ENCODE measurements around the gene CENPL. TPM values are rescaled to one million over a fixed set of nuclear protein-coding genes. Genes with fewer than 3 reads are reported as not detected.
"Not testable (repeated sequence)": the region's sequence is repeated elsewhere in the genome, so short reads cannot be mapped to it uniquely, and the experiment has no call there.

CENPL gene
- polyA plus RNA-seq, 1 donor = 7.0 TPM

DNA sequence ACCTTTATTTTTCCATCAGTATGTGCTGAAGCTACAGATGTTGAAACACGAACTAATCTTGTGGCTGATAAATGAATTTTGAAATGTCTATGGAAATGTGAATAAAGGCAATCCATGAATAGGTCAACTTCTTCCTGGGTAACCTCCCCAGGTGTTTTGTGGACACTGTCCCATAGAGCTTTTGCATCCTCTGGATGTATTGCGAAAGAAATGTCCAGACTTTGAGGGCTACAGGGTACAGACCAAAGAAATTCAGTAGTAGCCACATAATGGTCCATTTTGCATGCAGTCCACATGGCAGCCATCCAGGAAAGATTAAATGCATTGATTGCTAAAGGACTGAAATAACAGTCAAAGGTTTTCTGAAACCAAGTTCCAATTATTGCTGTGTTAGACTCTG is 21.7 kb downstream of the CENPL start:
- no peaks in the 10 kb centered on the region for H3K27me3 ChIP-seq (ENCODE audit: control insufficient read depth, insufficient read depth, low read length)
- H3K4me3 ChIP-seq (ENCODE audit: low read length) = no peak overlapping the region
- peaks cover 19% of the 10 kb centered on the region for H3K36me3 ChIP-seq (ENCODE audit: control insufficient read depth, insufficient read depth, low read length)
- no peak overlapping the region for H3K27ac ChIP-seq (ENCODE audit: low read length)
- H3K9me3 ChIP-seq (ENCODE audit: control insufficient read depth, low read depth, low read length) = no peaks in the 10 kb centered on the region
- WGBS (ENCODE audit: insufficient coverage, low lambda C conversion rate) = 80% methylated on average over 1 of the region's 2 CpGs
- no peaks in the 10 kb centered on the region for H3K4me1 ChIP-seq (ENCODE audit: control insufficient read depth, insufficient read depth, low read length)
- no peak for DNase-seq

DNA sequence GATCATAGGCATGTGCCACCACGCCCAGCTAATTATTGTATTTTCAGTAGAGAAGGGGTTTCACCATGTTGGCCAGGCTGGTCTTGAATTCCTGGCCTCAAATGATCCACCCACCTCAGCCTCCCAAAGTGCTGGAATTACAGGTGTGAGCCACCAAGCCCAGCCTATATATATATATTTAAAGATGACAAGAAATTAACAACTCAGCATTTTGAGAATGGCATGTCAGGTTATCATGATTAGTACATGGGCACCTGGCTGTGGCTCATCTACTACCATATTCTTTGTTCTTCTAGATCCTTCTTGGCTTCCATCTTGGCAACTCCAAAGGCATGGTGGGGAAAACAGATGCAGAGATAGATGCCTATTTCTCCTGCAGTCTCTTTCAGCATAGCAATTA is 24.7 kb downstream of the CENPL start:
- H3K4me3 ChIP-seq (ENCODE audit: low read length); H3K36me3 ChIP-seq (ENCODE audit: control insufficient read depth, insufficient read depth, low read length); DNase-seq; H3K9me3 ChIP-seq (ENCODE audit: control insufficient read depth, low read depth, low read length); H3K27ac ChIP-seq (ENCODE audit: low read length); H3K4me1 ChIP-seq (ENCODE audit: control insufficient read depth, insufficient read depth, low read length); H3K27me3 ChIP-seq (ENCODE audit: control insufficient read depth, insufficient read depth, low read length): not testable (repeated sequence)
- no CpG with 5 or more reads among the region's 1 CpG for WGBS (ENCODE audit: insufficient coverage, low lambda C conversion rate)

DNA sequence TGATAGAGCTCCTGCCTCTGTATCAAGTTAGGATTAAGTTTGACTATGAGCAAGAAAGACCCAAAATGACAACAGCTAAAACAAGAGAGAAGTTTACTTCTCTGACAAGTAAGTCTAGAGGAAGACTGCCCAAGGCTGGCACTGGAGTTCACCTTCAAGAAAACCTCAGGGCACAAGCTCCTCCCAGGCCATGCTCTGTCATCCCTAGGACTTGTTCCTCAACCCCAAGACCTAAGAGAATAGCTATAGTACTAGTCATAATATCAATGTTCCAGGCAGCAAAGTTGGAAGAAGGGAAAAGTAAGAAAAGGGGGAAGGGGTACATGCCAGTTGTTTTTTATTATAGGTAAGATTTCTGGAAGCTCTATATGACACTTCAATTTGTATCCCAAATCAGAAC is 26.6 kb downstream of the CENPL start:
- Histone ChIP-seq H3K36me3 (ENCODE audit: control insufficient read depth, insufficient read depth, low read length) (peaks cover 3% of the 10 kb centered on the region), H3K27ac (ENCODE audit: low read length) (no peak overlapping the region), H3K4me3 (ENCODE audit: low read length) (no peak overlapping the region), H3K27me3 (ENCODE audit: control insufficient read depth, insufficient read depth, low read length) (no peaks in the 10 kb centered on the region), H3K4me1 (ENCODE audit: control insufficient read depth, insufficient read depth, low read length) (no peaks in the 10 kb centered on the region), H3K9me3 (ENCODE audit: control insufficient read depth, low read depth, low read length) (no peaks in the 10 kb centered on the region)
- no peak for DNase-seq

DNA sequence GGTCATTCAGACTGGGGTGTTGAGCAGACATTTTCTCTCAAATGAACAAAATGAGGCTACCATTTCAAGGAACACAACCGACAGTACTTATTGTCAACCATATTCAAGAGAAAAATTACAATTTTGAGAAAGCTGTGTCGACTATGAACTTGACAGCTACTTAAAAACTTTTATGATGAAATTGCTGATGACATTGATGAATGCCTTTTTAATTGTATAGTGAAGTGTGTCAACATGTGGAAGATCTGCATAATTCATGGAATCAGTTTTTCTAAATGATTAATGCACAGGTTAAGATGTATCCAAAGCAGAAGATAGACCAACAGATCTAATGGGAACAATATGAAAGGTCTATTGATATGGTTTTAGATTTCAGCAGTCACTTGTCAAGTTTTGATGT is 34.8 kb downstream of the CENPL start:
- Histone ChIP-seq H3K4me1 (ENCODE audit: control insufficient read depth, insufficient read depth, low read length) (no peaks in the 10 kb centered on the region), H3K27me3 (ENCODE audit: control insufficient read depth, insufficient read depth, low read length) (no peaks in the 10 kb centered on the region), H3K9me3 (ENCODE audit: control insufficient read depth, low read depth, low read length) (no peaks in the 10 kb centered on the region), H3K27ac (ENCODE audit: low read length) (no peak overlapping the region), H3K36me3 (ENCODE audit: control insufficient read depth, insufficient read depth, low read length) (peaks cover 9% of the 10 kb centered on the region), H3K4me3 (ENCODE audit: low read length) (no peak overlapping the region)
- WGBS (ENCODE audit: insufficient coverage, low lambda C conversion rate) = no CpG with 5 or more reads among the region's 2 CpGs
- DNase-seq = no peak

DNA sequence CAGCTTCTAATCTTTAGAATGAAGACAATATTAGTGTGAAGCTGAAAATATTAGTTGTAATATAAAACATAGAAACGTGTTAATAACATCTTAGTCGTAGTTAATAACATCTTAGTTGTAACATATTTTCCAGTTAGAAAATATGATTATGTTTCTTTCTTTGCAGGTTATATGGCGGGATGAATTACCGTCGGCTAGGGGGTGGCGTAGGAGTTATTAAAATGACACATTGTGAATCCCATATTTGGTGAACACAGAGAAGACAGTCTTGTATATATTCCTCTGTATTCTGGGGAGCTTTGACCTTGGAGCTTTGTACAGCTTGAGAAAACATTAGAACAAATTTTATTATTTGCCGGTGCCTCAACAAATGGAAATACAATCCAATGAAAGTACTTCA is 39.7 kb downstream of the CENPL start:
- H3K27ac ChIP-seq (ENCODE audit: low read length) = no peak overlapping the region
- no peak for DNase-seq
- WGBS (ENCODE audit: insufficient coverage, low lambda C conversion rate) = 93% methylated on average over 3 of the region's 7 CpGs
- no peak overlapping the region for H3K4me3 ChIP-seq (ENCODE audit: low read length)
- no peaks in the 10 kb centered on the region for H3K27me3 ChIP-seq (ENCODE audit: control insufficient read depth, insufficient read depth, low read length)
- no peaks in the 10 kb centered on the region for H3K9me3 ChIP-seq (ENCODE audit: control insufficient read depth, low read depth, low read length)
- H3K4me1 ChIP-seq (ENCODE audit: control insufficient read depth, insufficient read depth, low read length) = no peaks in the 10 kb centered on the region
- peaks cover 37% of the 10 kb centered on the region for H3K36me3 ChIP-seq (ENCODE audit: control insufficient read depth, insufficient read depth, low read length)

DNA sequence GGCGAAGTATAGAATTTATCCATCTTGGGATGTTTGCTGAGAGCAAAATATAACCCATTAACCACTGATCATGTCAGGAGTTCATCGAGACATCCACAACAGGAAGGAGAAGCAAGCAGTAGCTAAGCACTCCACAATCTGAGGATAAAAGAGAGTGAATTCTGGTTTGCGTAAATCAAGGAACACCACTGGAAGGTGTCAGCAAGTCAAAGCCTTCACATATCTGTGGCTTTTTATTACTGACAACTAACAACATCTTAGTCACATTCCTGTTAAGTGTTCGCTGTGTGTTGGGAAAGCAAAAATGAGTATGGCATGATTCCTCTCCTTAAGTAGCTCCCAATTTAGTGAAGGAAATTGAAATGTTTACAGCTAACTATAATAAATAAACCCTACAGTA is 44.7 kb downstream of the CENPL start:
- WGBS (ENCODE audit: insufficient coverage, low lambda C conversion rate) = no CpG with 5 or more reads among the region's 4 CpGs
- Histone ChIP-seq H3K4me3 (ENCODE audit: low read length) (no peak overlapping the region), H3K4me1 (ENCODE audit: control insufficient read depth, insufficient read depth, low read length) (no peaks in the 10 kb centered on the region), H3K9me3 (ENCODE audit: control insufficient read depth, low read depth, low read length) (no peaks in the 10 kb centered on the region), H3K27ac (ENCODE audit: low read length) (no peak overlapping the region), H3K36me3 (ENCODE audit: control insufficient read depth, insufficient read depth, low read length) (peaks cover 56% of the 10 kb centered on the region), H3K27me3 (ENCODE audit: control insufficient read depth, insufficient read depth, low read length) (no peaks in the 10 kb centered on the region)
- no peak for DNase-seq

DNA sequence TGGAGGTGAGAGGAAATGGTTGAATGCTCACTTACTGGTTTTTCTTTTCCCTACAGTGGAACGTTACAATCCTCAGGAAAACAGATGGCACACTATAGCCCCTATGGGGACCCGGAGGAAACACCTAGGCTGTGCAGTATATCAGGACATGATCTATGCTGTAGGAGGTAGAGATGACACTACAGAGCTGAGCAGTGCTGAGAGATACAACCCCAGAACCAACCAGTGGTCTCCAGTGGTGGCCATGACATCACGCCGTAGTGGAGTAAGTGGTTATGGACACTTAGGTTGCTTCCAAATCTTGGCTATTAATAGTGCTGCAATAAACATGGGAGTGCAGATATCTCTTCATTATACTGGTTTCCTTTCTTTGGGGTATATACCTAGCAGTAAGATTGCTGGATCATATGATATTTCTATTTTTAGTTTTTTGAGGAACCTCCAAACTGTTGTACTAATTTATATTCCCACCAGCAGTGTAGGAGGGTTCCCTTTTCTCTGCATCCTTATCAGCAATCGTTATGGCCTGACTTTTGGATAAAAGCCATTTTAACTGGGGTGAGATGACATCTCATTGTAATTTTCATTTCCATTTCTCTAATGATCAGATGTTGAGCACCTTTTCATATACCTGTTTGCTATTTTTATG is 49.0 kb downstream of the CENPL start:
- WGBS (ENCODE audit: insufficient coverage, low lambda C conversion rate) = no CpG with 5 or more reads among the region's 5 CpGs
- Histone ChIP-seq H3K4me1 (ENCODE audit: control insufficient read depth, insufficient read depth, low read length) (no peaks in the 10 kb centered on the region), H3K27me3 (ENCODE audit: control insufficient read depth, insufficient read depth, low read length) (no peaks in the 10 kb centered on the region), H3K27ac (ENCODE audit: low read length) (no peak overlapping the region), H3K36me3 (ENCODE audit: control insufficient read depth, insufficient read depth, low read length) (peaks cover 45% of the 10 kb centered on the region), H3K9me3 (ENCODE audit: control insufficient read depth, low read depth, low read length) (no peaks in the 10 kb centered on the region), H3K4me3 (ENCODE audit: low read length) (no peak overlapping the region)
- no peak for DNase-seq

DNA sequence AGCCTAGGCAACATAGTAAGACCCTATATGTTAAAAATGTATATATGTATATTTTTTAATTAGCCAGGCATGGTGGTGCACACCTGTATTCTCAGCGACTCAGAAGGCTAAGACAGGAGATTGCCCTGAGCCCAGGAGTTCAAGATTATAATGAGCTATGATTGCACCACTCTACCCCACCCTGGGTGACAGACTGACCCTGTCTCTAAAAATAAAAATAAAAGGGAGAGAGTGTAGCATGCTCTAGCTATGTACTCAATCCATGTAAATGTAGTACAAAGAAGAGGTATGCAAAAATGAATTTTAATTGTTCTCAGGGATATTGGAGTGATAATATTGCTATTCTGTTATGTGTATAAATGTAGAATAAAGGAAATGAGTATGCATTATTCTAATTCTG is 53.1 kb downstream of the CENPL start:
- no CpG with 5 or more reads among the region's 1 CpG for WGBS (ENCODE audit: insufficient coverage, low lambda C conversion rate)
- no peaks in the 10 kb centered on the region for H3K27me3 ChIP-seq (ENCODE audit: control insufficient read depth, insufficient read depth, low read length)

DNA sequence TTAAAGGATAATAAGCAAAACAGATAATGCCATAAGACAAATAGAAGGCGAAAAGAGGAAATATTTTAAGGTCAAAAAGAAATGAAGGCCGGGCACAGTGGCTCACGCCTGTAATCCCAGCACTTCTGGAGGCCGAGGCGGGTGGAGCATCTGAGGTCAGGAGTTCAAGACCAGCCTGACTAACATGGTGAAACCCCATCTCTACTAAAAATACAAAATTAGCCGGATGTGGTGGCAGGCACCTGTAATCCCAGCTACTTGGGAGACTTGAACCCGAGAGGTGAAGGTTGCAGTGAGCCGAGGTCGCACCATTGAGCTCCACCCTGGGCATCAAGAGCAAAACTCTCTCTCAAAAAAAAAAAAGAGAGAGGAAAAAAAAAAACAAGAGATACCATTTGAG is 54.4 kb downstream of the CENPL start:
- not testable (repeated sequence) for H3K27ac ChIP-seq (ENCODE audit: low read length); DNase-seq; H3K4me3 ChIP-seq (ENCODE audit: low read length); H3K27me3 ChIP-seq (ENCODE audit: control insufficient read depth, insufficient read depth, low read length); H3K9me3 ChIP-seq (ENCODE audit: control insufficient read depth, low read depth, low read length); H3K4me1 ChIP-seq (ENCODE audit: control insufficient read depth, insufficient read depth, low read length)
- peaks cover 31% of the 10 kb centered on the region for H3K36me3 ChIP-seq (ENCODE audit: control insufficient read depth, insufficient read depth, low read length)
- WGBS (ENCODE audit: insufficient coverage, low lambda C conversion rate) = 100% methylated on average over 2 of the region's 9 CpGs

More for the DNA sequence above, 53.1 kb downstream of the CENPL start:
- no peak overlapping the region for H3K4me3 ChIP-seq (ENCODE audit: low read length)
- no peak overlapping the region for H3K27ac ChIP-seq (ENCODE audit: low read length)
- H3K36me3 ChIP-seq (ENCODE audit: control insufficient read depth, insufficient read depth, low read length) = peaks cover 37% of the 10 kb centered on the region
- no peak for DNase-seq
- H3K9me3 ChIP-seq (ENCODE audit: control insufficient read depth, low read depth, low read length) = no peaks in the 10 kb centered on the region
- no peaks in the 10 kb centered on the region for H3K4me1 ChIP-seq (ENCODE audit: control insufficient read depth, insufficient read depth, low read length)

DNA sequence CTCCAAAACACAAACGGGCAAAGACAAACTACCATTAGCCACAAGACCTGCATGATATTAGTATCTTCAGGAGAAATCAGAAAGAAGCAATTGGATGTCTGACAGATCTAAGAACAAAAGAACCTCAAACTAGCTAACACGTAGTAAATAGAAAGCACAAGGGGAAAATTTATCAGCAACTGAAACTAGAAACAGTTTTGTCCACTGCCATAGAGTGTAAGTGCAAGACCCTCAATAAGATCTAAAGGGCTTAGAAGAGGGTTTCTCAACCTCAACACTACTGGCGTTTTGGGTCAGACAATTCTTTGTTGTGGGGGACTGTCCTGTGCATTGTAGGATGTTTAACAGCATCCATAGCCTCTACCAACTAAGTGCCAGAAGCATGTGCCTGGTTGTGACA is 55.9 kb downstream of the CENPL start:
- 100% methylated on average over 1 of the region's 3 CpGs for WGBS (ENCODE audit: insufficient coverage, low lambda C conversion rate)
- Histone ChIP-seq H3K27ac (ENCODE audit: low read length) (no peak overlapping the region), H3K4me3 (ENCODE audit: low read length) (no peak overlapping the region), H3K36me3 (ENCODE audit: control insufficient read depth, insufficient read depth, low read length) (peaks cover 18% of the 10 kb centered on the region), H3K4me1 (ENCODE audit: control insufficient read depth, insufficient read depth, low read length) (no peaks in the 10 kb centered on the region), H3K27me3 (ENCODE audit: control insufficient read depth, insufficient read depth, low read length) (no peaks in the 10 kb centered on the region), H3K9me3 (ENCODE audit: control insufficient read depth, low read depth, low read length) (peaks cover 5% of the 10 kb centered on the region)
- no peak for DNase-seq

DNA sequence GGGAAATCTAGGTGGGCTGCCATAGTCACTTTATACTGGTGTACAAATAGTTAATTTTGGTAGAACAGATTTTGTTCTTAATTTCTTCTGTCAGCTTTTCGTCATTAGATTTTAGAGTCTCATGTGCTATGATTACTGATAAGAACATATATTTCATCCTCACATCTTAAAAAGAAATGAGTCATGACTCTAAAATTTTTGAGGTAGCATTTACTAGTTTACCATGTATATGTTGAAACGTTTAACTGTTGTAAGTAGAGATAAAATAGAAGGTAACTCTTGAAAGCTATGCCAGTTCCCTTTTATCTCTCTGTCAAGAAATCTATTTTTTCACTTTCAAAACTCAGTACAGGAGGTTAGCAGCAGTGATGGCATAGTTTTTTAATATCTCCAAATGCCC is 56.5 kb downstream of the CENPL start:
- no peak overlapping the region for H3K27ac ChIP-seq (ENCODE audit: low read length)
- no peaks in the 10 kb centered on the region for H3K4me1 ChIP-seq (ENCODE audit: control insufficient read depth, insufficient read depth, low read length)
- H3K4me3 ChIP-seq (ENCODE audit: low read length) = no peak overlapping the region
- DNase-seq = no peak
- peaks cover 5% of the 10 kb centered on the region for H3K9me3 ChIP-seq (ENCODE audit: control insufficient read depth, low read depth, low read length)
- 89% methylated on average over 1 of the region's 2 CpGs for WGBS (ENCODE audit: insufficient coverage, low lambda C conversion rate)
- H3K36me3 ChIP-seq (ENCODE audit: control insufficient read depth, insufficient read depth, low read length) = peaks cover 18% of the 10 kb centered on the region
- H3K27me3 ChIP-seq (ENCODE audit: control insufficient read depth, insufficient read depth, low read length) = no peaks in the 10 kb centered on the region

All from large intestine (tissue), 3 donors.